ENCODE measurements around the gene RAB11FIP4.

The RAB11FIP4 gene

GRCh38 chr17:31466096-31466760 is 74.8 kb downstream of the RAB11FIP4 start:
- H3K4me3 ChIP-seq (ENCODE audit: control insufficient read depth, low read depth, low read length) = no peak overlapping the region
- no peak for TF ChIP-seq CTCF (IDR thresholded peaks at IDR 0.05; ENCODE audit: control insufficient read depth, insufficient read depth, low read depth, low read length, missing control alignments)
- no peak for DNase-seq (ENCODE audit: low read depth)

DNA sequence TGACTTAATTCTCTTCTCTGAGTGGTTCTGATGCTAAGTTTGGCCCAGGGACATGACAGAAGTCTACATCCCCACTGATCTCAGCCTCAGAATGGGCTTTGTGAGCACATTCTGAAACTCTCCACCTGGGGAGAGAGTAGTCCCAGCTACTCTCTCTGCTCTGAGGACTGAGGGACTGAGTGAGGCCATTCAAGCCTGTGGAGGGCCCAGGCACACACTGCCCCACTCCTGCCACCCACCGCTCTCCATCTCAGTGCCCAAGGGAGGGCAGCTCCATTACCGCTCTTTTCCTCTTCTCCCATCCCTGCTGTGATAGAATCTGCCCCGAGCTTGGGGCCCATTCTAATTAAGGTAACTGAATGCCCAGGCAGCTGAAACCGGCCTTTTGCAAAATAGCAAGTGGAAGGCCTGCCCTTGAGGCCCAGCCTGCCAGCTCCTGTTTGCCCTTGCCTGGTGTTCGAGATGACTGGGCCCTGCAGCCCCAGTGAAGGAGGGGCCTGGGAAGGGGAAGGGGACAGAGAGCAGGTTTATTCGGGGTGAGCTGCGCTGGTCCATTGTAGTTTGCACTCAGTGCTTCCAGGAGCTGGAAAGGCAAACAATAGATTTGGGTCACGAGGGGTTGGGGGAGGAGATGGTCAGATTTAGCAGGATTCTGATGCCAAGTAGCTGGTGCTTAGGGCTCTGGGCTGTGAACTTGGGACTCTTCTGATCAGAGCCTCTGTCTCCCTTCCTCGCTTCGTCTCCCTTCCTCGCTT is 76.2 kb downstream of the RAB11FIP4 start:
- H3K4me3 ChIP-seq (ENCODE audit: control insufficient read depth, low read depth, low read length) = no peak overlapping the region
- TF ChIP-seq CTCF (IDR thresholded peaks at IDR 0.05; ENCODE audit: control insufficient read depth, insufficient read depth, low read depth, low read length, missing control alignments) = no peak
- no peak for DNase-seq (ENCODE audit: low read depth)

DNA sequence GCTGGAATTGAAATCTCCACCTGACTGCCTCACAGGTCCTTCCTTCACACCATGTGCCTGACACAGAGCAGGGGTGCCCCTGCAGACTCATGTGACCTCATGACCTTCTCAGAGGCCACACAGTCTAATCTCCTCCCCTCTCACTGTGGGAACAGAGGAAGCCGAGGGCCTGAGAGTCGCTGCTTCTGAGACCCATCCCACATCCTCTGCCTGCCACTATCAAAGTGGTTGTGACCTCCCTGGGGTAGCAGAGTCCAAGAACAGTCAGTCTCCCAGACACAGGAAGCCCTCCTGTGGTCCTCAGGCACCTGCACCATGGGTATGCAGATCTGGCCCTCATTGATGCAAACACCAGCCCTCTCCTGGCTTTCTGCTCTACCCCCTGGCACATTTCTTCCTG is 78.5 kb downstream of the RAB11FIP4 start:
- DNase-seq (ENCODE audit: low read depth) = no peak
- no peak overlapping the region for H3K4me3 ChIP-seq (ENCODE audit: control insufficient read depth, low read depth, low read length)
- no peak for TF ChIP-seq CTCF (IDR thresholded peaks at IDR 0.05; ENCODE audit: control insufficient read depth, insufficient read depth, low read depth, low read length, missing control alignments)

DNA sequence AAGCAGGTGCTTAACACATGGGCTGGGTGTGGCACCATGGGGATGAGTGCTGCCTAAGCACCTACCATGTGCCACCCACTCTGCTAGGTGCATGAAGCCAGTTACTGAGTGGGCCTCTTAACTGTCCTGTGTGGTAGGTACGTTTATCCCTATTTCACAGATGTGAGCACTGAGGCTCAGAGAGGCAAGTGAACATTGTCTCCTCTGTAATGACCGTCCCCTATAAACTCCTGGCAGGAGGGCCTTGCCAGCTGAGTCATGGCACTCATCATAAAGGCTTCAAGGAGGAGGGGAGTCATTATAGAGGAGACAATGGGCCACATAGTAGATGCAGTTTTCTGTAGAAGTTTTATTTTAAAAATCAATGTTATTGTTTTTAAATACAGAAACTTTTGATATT is 79.1 kb downstream of the RAB11FIP4 start:
- no peak for TF ChIP-seq CTCF (IDR thresholded peaks at IDR 0.05; ENCODE audit: control insufficient read depth, insufficient read depth, low read depth, low read length, missing control alignments)
- no peak overlapping the region for H3K4me3 ChIP-seq (ENCODE audit: control insufficient read depth, low read depth, low read length)
- DNase-seq (ENCODE audit: low read depth) = no peak

- DNase-seq (ENCODE audit: low read depth) = no peak
- TF ChIP-seq CTCF (IDR thresholded peaks at IDR 0.05; ENCODE audit: control insufficient read depth, insufficient read depth, low read depth, low read length, missing control alignments) = no peak
- H3K4me3 ChIP-seq (ENCODE audit: control insufficient read depth, low read depth, low read length) = no peak overlapping the region
Observed at GRCh38 chr17:31472137-31472536, 80.7 kb downstream of the RAB11FIP4 start.

GRCh38 chr17:31475378-31476162 is 84.1 kb downstream of the RAB11FIP4 start:
- no peak for TF ChIP-seq CTCF (IDR thresholded peaks at IDR 0.05; ENCODE audit: control insufficient read depth, insufficient read depth, low read depth, low read length, missing control alignments)
- no peak overlapping the region for H3K4me3 ChIP-seq (ENCODE audit: control insufficient read depth, low read depth, low read length)
- DNase-seq (ENCODE audit: low read depth) = no peak

Measured in AG09309 (cell line).